ENCODE measurements around the gene ANKRD65. TPM values are rescaled to one million over a fixed set of nuclear protein-coding genes. Genes with fewer than 3 reads are reported as not detected.
"Not testable (repeated sequence)": the region's sequence is repeated elsewhere in the genome, so short reads cannot be mapped to it uniquely, and the experiment has no call there.

Gene ANKRD65
- total RNA-seq, 1 experiment from 2014 or later: 3.2 TPM

GRCh38 chr1:1415751-1416150 is 5.3 kb downstream of the ANKRD65 start:
- no TSS peak for BruUV-seq (replicated peaks)
- no peak for DNase-seq
- H3K27ac Mint-ChIP-seq (ENCODE audit: unreplicated experiment): no peak overlapping the region
- Histone ChIP-seq H3K27me3 (replicated peaks; ENCODE audit: control insufficient read depth, insufficient read depth, low read length) (no peaks in the 10 kb centered on the region), H3K4me1 (no peaks in the 10 kb centered on the region), H3K4me3 (ENCODE audit: low read depth, low read length) (no peak overlapping the region), H3K36me3 (ENCODE audit: control insufficient read depth, insufficient read depth, low read length) (no peaks in the 10 kb centered on the region), H3K9me3 (no peaks in the 10 kb centered on the region)
- peaks cover 13% of the 10 kb centered on the region for H3K36me3 Mint-ChIP-seq (ENCODE audit: insufficient read depth, unreplicated experiment)
- no peaks in the 10 kb centered on the region for H3K4me1 Mint-ChIP-seq (ENCODE audit: low read depth, unreplicated experiment)
- no peaks in the 10 kb centered on the region for H3K9me3 Mint-ChIP-seq (ENCODE audit: unreplicated experiment)
- no peak overlapping the region for H3K4me3 Mint-ChIP-seq (ENCODE audit: unreplicated experiment)
- intact Hi-C loops (cut with micrococcal nuclease; ENCODE audit: unreplicated experiment): no loop called here
- ChIA-PET POLR2A (no interaction called here), CTCF (interaction anchor here (0.6 kb wide), 1 partner anchor 8 kb away, joined by 3 read pairs; no protein-coding TSS in a partner anchor)
- no peaks in the 10 kb centered on the region for H3K27me3 Mint-ChIP-seq (ENCODE audit: insufficient read depth, unreplicated experiment)
- TF ChIP-seq CTCF (IDR thresholded peaks at IDR 0.05; ENCODE audit: insufficient read depth in 1 of 2, low read depth in 1 of 2, low read length in 1 of 2, severe bottlenecking in 1 of 2, unreplicated experiment in 1 of 2): no peak

GRCh38 chr1:1412311-1412902 is 8.7 kb downstream of the ANKRD65 start:
- H3K4me1 ChIP-seq; H3K9me3 ChIP-seq; intact Hi-C loops (cut with micrococcal nuclease; ENCODE audit: unreplicated experiment); H3K27me3 ChIP-seq (replicated peaks; ENCODE audit: control insufficient read depth, insufficient read depth, low read length); H3K9me3 Mint-ChIP-seq (ENCODE audit: unreplicated experiment); H3K4me3 Mint-ChIP-seq (ENCODE audit: unreplicated experiment); H3K27me3 Mint-ChIP-seq (ENCODE audit: insufficient read depth, unreplicated experiment); H3K36me3 ChIP-seq (ENCODE audit: control insufficient read depth, insufficient read depth, low read length); H3K4me3 ChIP-seq (ENCODE audit: low read depth, low read length); H3K4me1 Mint-ChIP-seq (ENCODE audit: low read depth, unreplicated experiment); DNase-seq; BruUV-seq (replicated peaks); CTCF ChIA-PET; POLR2A ChIA-PET; H3K27ac Mint-ChIP-seq (ENCODE audit: unreplicated experiment): not testable (repeated sequence)
- peaks cover 31% of the 10 kb centered on the region for H3K36me3 Mint-ChIP-seq (ENCODE audit: insufficient read depth, unreplicated experiment)

GRCh38 chr1:1411626-1412025 is 9.4 kb downstream of the ANKRD65 start:
- ChIA-PET POLR2A (no interaction called here), CTCF (no interaction called here)
- no peak for DNase-seq
- no peaks in the 10 kb centered on the region for H3K27me3 ChIP-seq (replicated peaks; ENCODE audit: control insufficient read depth, insufficient read depth, low read length)
- intact Hi-C loops (cut with micrococcal nuclease; ENCODE audit: unreplicated experiment): no loop called here
- no peak overlapping the region for H3K4me3 ChIP-seq (ENCODE audit: low read depth, low read length)
- Mint-ChIP-seq H3K9me3 (ENCODE audit: unreplicated experiment) (no peaks in the 10 kb centered on the region), H3K4me3 (ENCODE audit: unreplicated experiment) (no peak overlapping the region), H3K27ac (ENCODE audit: unreplicated experiment) (no peak overlapping the region), H3K4me1 (ENCODE audit: low read depth, unreplicated experiment) (no peaks in the 10 kb centered on the region), H3K27me3 (ENCODE audit: insufficient read depth, unreplicated experiment) (no peaks in the 10 kb centered on the region), H3K36me3 (ENCODE audit: insufficient read depth, unreplicated experiment) (peaks cover 39% of the 10 kb centered on the region)
- H3K4me1 ChIP-seq: no peaks in the 10 kb centered on the region
- H3K9me3 ChIP-seq: no peaks in the 10 kb centered on the region
- TF ChIP-seq CTCF (IDR thresholded peaks at IDR 0.05; ENCODE audit: insufficient read depth in 1 of 2, low read depth in 1 of 2, low read length in 1 of 2, severe bottlenecking in 1 of 2, unreplicated experiment in 1 of 2): no peak
- no peaks in the 10 kb centered on the region for H3K36me3 ChIP-seq (ENCODE audit: control insufficient read depth, insufficient read depth, low read length)
- no TSS peak for BruUV-seq (replicated peaks)

GRCh38 chr1:1410238-1410637 is 10.8 kb downstream of the ANKRD65 start:
- H3K9me3 ChIP-seq; DNase-seq; CTCF ChIA-PET; H3K4me3 Mint-ChIP-seq (ENCODE audit: unreplicated experiment); H3K4me3 ChIP-seq (ENCODE audit: low read depth, low read length); H3K27me3 Mint-ChIP-seq (ENCODE audit: insufficient read depth, unreplicated experiment); H3K27ac Mint-ChIP-seq (ENCODE audit: unreplicated experiment); H3K4me1 Mint-ChIP-seq (ENCODE audit: low read depth, unreplicated experiment); BruUV-seq (replicated peaks); H3K27me3 ChIP-seq (replicated peaks; ENCODE audit: control insufficient read depth, insufficient read depth, low read length); H3K9me3 Mint-ChIP-seq (ENCODE audit: unreplicated experiment); H3K4me1 ChIP-seq; intact Hi-C loops (cut with micrococcal nuclease; ENCODE audit: unreplicated experiment); H3K36me3 ChIP-seq (ENCODE audit: control insufficient read depth, insufficient read depth, low read length); POLR2A ChIA-PET: not testable (repeated sequence)
- peaks cover 51% of the 10 kb centered on the region for H3K36me3 Mint-ChIP-seq (ENCODE audit: insufficient read depth, unreplicated experiment)
